RWPE2 (cell line): ENCODE measurements around the gene PCCA.

Experiments
- ATAC-seq: fragments of 200-7000 bp; cut with Tn5 transposase; 3 replicates; pipeline ENCODE4 v1.9.1; 2021; ENCODE audit warnings: low read depth
- DNase-seq: peaks from one replicate; pipeline ENCODE4 v3.0.0-alpha.2; 2020; ENCODE audit warnings: low spot score
- H3K27ac ChIP-seq: fragments of 450-650 bp; 2 replicates; pipeline ENCODE4 v1.5.1; 2017; ENCODE audit warnings: mild to moderate bottlenecking; ENCODE audit not compliant: poor library complexity, severe bottlenecking
- H3K27me3 ChIP-seq: fragments of 250-450 bp; sonication (Bioruptor Pico); 2 replicates; pipeline ENCODE4 v1.5.1; 2021; ENCODE audit warnings: mild to moderate bottlenecking, moderate library complexity; ENCODE audit not compliant: insufficient read depth, poor library complexity, severe bottlenecking
- H3K36me3 ChIP-seq: fragments of 250-450 bp; sonication (Bioruptor Pico); 2 replicates; pipeline ENCODE4 v1.5.1; 2020; ENCODE audit warnings: low read depth, mild to moderate bottlenecking, moderate library complexity
- H3K4me1 ChIP-seq: fragments of 250-450 bp; sonication (Bioruptor Pico); 2 replicates; pipeline ENCODE4 v1.5.1; 2021; ENCODE audit warnings: mild to moderate bottlenecking, moderate library complexity; ENCODE audit not compliant: insufficient read depth, poor library complexity, severe bottlenecking
- H3K4me3 ChIP-seq: fragments of 250-450 bp; sonication (Bioruptor Pico); 2 replicates; pipeline ENCODE4 v1.5.1; 2021; ENCODE audit warnings: mild to moderate bottlenecking, moderate library complexity; ENCODE audit not compliant: severe bottlenecking
- H3K9me3 ChIP-seq: fragments of 250-450 bp; sonication (Bioruptor Pico); 2 replicates; pipeline ENCODE4 v1.5.1; 2021; ENCODE audit warnings: mild to moderate bottlenecking, moderate library complexity; ENCODE audit not compliant: severe bottlenecking
- CTCF ChIP-seq: fragments of 450-650 bp; IDR thresholded peaks from one replicate; pipeline ENCODE4 v1.5.1; 2017; ENCODE audit warnings: mild to moderate bottlenecking, moderate library complexity; ENCODE audit not compliant: poor library complexity, severe bottlenecking

Gene PCCA

GRCh38 chr13:100182900-100183490, 94.1 kb downstream of the PCCA start:
- TF ChIP-seq CTCF, result no peak
- Histone ChIP-seq H3K9me3 (no peaks in the 10 kb centered on the region), H3K27ac (no peak overlapping the region), H3K27me3 (no peaks in the 10 kb centered on the region), H3K4me1 (no peaks in the 10 kb centered on the region), H3K36me3 (no peaks in the 10 kb centered on the region), H3K4me3 (no peak overlapping the region)
- DNase-seq, result no peak
- ATAC-seq, result no peak

GRCh38 chr13:100184095-100184494, 95.2 kb downstream of the PCCA start:
- H3K36me3 ChIP-seq, result no peaks in the 10 kb centered on the region
- DNase-seq (no peak), ATAC-seq (no peak)
- no peak for TF ChIP-seq CTCF
- no peak overlapping the region for H3K27ac ChIP-seq
- H3K4me1 ChIP-seq, result no peaks in the 10 kb centered on the region
- H3K9me3 ChIP-seq, result no peaks in the 10 kb centered on the region
- H3K27me3 ChIP-seq, result no peaks in the 10 kb centered on the region
- no peak overlapping the region for H3K4me3 ChIP-seq

DNA sequence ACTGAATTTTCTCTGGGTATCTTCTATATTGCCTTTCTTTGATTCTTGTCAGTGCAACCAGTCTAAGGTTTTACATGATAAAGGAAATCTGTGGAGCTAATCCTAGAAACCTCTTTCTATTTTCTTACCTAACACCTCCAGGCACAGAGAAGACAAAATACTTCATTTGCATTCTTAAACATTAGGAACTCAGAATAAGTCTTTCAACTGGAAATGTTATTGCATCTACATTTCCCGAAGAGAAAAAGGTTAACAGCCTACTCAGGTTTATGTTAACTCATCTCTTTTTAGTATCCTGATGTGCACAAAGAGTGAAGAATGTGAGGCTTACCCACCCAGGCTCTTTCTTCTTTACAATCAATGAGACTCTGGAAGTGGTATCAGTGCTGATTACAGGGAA, 106.7 kb downstream of the PCCA start:
- H3K36me3 ChIP-seq, result no peaks in the 10 kb centered on the region
- H3K4me1 ChIP-seq, result no peaks in the 10 kb centered on the region
- H3K27me3 ChIP-seq, result no peaks in the 10 kb centered on the region
- no peak overlapping the region for H3K4me3 ChIP-seq
- DNase-seq (no peak), ATAC-seq (no peak)
- no peak overlapping the region for H3K27ac ChIP-seq
- TF ChIP-seq CTCF, result no peak
- no peaks in the 10 kb centered on the region for H3K9me3 ChIP-seq

DNA sequence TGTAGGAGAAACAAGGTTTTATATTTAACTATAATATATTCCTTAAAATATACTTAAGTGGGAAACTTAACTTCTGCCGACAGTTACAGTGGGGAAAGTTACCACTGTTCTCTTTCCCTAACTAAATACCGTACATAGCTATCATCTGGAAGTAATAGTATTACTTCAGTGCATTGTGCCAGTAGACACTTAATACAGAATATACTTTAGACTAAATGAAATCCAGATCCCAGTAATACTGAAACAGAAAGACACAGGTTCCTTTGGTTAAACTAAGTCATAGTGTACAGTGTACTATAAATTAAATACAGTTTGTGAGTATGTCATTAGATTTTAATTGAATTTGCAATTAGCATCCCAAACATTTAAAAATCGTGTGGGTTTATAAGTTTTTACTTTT, 107.5 kb downstream of the PCCA start:
- no peak for TF ChIP-seq CTCF
- no peaks in the 10 kb centered on the region for H3K27me3 ChIP-seq
- DNase-seq, result no peak
- no peak for ATAC-seq
- H3K9me3 ChIP-seq, result no peaks in the 10 kb centered on the region
- H3K27ac ChIP-seq, result no peak overlapping the region
- no peak overlapping the region for H3K4me3 ChIP-seq
- H3K36me3 ChIP-seq, result no peaks in the 10 kb centered on the region
- H3K4me1 ChIP-seq, result no peaks in the 10 kb centered on the region

- DNase-seq, result no peak
- H3K27me3 ChIP-seq, result no peaks in the 10 kb centered on the region
- H3K36me3 ChIP-seq, result no peaks in the 10 kb centered on the region
- ATAC-seq, result no peak
- no peak overlapping the region for H3K27ac ChIP-seq
- no peaks in the 10 kb centered on the region for H3K4me1 ChIP-seq
- H3K9me3 ChIP-seq, result no peaks in the 10 kb centered on the region
- no peak overlapping the region for H3K4me3 ChIP-seq
- TF ChIP-seq CTCF, result no peak
Observed at GRCh38 chr13:100197116-100197515, 108.2 kb downstream of the PCCA start.
